ENCODE data around the gene STPG3.

DNA sequence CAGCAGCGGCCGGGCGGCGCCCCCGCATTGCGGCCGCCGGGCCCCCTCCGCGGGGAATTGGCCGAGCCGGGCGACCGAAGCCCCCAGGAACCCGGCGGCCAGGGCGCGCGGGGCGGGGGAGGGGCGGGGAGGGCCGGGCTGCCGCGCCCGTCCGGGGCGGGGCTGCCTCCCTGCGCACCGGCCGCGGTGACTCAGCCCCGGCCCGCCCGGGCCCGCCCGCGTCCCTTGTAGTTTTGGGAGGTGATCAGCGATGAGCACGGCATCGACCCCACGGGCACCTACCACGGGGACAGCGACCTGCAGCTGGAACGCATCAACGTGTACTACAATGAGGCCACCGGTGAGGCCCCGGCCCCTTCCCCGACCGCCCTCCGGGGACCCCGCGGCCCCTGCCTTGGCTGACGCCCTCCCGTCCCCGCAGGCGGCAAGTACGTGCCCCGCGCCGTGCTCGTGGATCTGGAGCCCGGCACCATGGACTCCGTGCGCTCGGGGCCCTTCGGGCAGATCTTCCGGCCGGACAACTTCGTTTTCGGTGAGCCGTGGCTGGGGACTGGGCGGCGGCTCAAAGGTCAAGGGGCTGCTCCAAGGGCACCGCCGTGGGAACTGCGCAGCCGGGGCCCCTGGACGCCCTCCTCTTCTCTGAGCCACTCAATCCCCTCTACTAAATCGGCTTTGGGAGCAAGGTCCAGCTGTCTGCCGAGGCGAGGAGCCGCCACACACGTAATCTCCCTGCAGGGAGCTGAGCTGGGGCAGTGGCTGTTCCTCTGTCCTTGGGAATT is 9.4 kb upstream of the STPG3 start:
- TF ChIP-seq, protein P1, sequence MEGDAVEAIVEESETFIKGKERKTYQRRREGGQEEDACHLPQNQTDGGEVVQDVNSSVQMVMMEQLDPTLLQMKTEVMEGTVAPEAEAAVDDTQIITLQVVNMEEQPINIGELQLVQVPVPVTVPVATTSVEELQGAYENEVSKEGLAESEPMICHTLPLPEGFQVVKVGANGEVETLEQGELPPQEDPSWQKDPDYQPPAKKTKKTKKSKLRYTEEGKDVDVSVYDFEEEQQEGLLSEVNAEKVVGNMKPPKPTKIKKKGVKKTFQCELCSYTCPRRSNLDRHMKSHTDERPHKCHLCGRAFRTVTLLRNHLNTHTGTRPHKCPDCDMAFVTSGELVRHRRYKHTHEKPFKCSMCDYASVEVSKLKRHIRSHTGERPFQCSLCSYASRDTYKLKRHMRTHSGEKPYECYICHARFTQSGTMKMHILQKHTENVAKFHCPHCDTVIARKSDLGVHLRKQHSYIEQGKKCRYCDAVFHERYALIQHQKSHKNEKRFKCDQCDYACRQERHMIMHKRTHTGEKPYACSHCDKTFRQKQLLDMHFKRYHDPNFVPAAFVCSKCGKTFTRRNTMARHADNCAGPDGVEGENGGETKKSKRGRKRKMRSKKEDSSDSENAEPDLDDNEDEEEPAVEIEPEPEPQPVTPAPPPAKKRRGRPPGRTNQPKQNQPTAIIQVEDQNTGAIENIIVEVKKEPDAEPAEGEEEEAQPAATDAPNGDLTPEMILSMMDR (IDR thresholded peaks at IDR 0.05) = no peak
- no peak for TF ChIP-seq POLR2A (IDR thresholded peaks at IDR 0.05)

Data from adrenal gland (tissue), 5 donors.